Mesenchymal stem cell (in vitro differentiated cells and primary cell): ENCODE results near the gene RNF144A.
A peak's percentile ranks its signal among the peaks of the same experiment; 100 is the strongest.

Source experiments
- DNase-seq: peaks from one replicate; pipeline ENCODE4 v3.0.0-alpha.2; 2013
- H2AFZ ChIP-seq: one replicate; pipeline ENCODE4 v1.6.1; 2013; ENCODE audit warnings: low read depth, mild to moderate bottlenecking, control low read depth, inconsistent platforms, low read length, moderate library complexity
- H2AK5ac ChIP-seq: 2 replicates; pipeline ENCODE4 v1.6.1; 2013; ENCODE audit warnings: low read length, moderate library complexity, mild to moderate bottlenecking, inconsistent platforms; ENCODE audit not compliant: severe bottlenecking
- H2BK120ac ChIP-seq: one replicate; pipeline ENCODE4 v1.6.1; 2013; ENCODE audit warnings: low read depth, mild to moderate bottlenecking, inconsistent platforms, low read length, moderate library complexity
- H2BK12ac ChIP-seq, 2 experiments: one replicate each; pipeline ENCODE4 v1.6.1; 2013; ENCODE audit warnings: inconsistent platforms in 2 of 2, low read length in 2 of 2, mild to moderate bottlenecking in 2 of 2, moderate library complexity in 2 of 2, control low read depth in 1 of 2
- H2BK15ac ChIP-seq: one replicate; pipeline ENCODE4 v1.6.1; 2013; ENCODE audit warnings: mild to moderate bottlenecking, low read depth, inconsistent platforms; ENCODE audit not compliant: poor library complexity, severe bottlenecking
- H2BK5ac ChIP-seq: 2 replicates; pipeline ENCODE4 v1.6.1; 2013; ENCODE audit warnings: low read depth, mild to moderate bottlenecking, low read length, control low read depth, inconsistent platforms; ENCODE audit not compliant: poor library complexity, severe bottlenecking
- H3K14ac ChIP-seq, 2 experiments: one replicate each; pipeline ENCODE4 v1.6.1; 2013; ENCODE audit warnings: inconsistent platforms in 2 of 2, low read length in 2 of 2, control low read depth in 1 of 2, mild to moderate bottlenecking in 1 of 2, moderate library complexity in 1 of 2
- H3K18ac ChIP-seq, 2 experiments: one replicate each; pipeline ENCODE4 v1.6.1; 2013; ENCODE audit warnings: inconsistent platforms in 2 of 2, low read length in 2 of 2, control low read depth in 1 of 2, low read depth in 1 of 2, mild to moderate bottlenecking in 1 of 2
- H3K23ac ChIP-seq, 2 experiments: one replicate each; pipeline ENCODE4 v1.6.1; 2013; ENCODE audit warnings: inconsistent platforms in 2 of 2, low read length in 2 of 2, mild to moderate bottlenecking in 2 of 2, moderate library complexity in 2 of 2, control low read depth in 1 of 2
- H3K27ac ChIP-seq: 2 replicates; pipeline ENCODE4 v1.5.1; 2013; ENCODE audit warnings: mild to moderate bottlenecking, moderate library complexity, low read length, control low read depth, inconsistent platforms; ENCODE audit not compliant: poor library complexity, severe bottlenecking
- H3K27me3 ChIP-seq, 2 experiments: 2 replicates each; pipeline versions ENCODE4 v1.6.1 to v1.7.0; 2013; ENCODE audit warnings: low read length in 2 of 2, mild to moderate bottlenecking in 2 of 2, moderate library complexity in 2 of 2, control low read depth in 1 of 2, inconsistent platforms in 1 of 2; ENCODE audit not compliant: control insufficient read depth in 1 of 2, insufficient read depth in 1 of 2
- H3K36me3 ChIP-seq, 2 experiments: 2 replicates each; pipeline versions ENCODE4 v1.6.1 to v1.7.0; 2013; ENCODE audit warnings: low read length in 2 of 2, control low read depth in 1 of 2, inconsistent platforms in 1 of 2, low read depth in 1 of 2, mild to moderate bottlenecking in 1 of 2; ENCODE audit not compliant: insufficient read depth in 2 of 2, control insufficient read depth in 1 of 2
- H3K4ac ChIP-seq, 2 experiments: one replicate each; pipeline ENCODE4 v1.6.1; 2013; ENCODE audit warnings: inconsistent platforms in 2 of 2, low read length in 2 of 2, mild to moderate bottlenecking in 2 of 2, moderate library complexity in 2 of 2, control low read depth in 1 of 2, low read depth in 1 of 2
- H3K4me1 ChIP-seq: 2 replicates; pipeline ENCODE4 v1.6.1; 2013; ENCODE audit warnings: low read depth, low read length, control low read depth; ENCODE audit not compliant: control insufficient read depth, insufficient read depth
- H3K4me2 ChIP-seq: 2 replicates; pipeline ENCODE4 v1.6.1; 2013; ENCODE audit warnings: low read length, mild to moderate bottlenecking, inconsistent platforms; ENCODE audit not compliant: poor library complexity, severe bottlenecking
- H3K4me3 ChIP-seq, 2 experiments: 2 replicates each; pipeline versions ENCODE4 v1.5.1 to v1.7.0; 2013; ENCODE audit warnings: low read length in 2 of 2, mild to moderate bottlenecking in 2 of 2, control low read depth in 1 of 2, low read depth in 1 of 2; ENCODE audit not compliant: insufficient read depth in 1 of 2
- H3K79me1 ChIP-seq: replicated peaks from 2 replicates; pipeline ENCODE4 v1.6.1; 2013; ENCODE audit warnings: mild to moderate bottlenecking, control low read depth, low read length, inconsistent platforms; ENCODE audit not compliant: poor library complexity, severe bottlenecking
- H3K9ac ChIP-seq: 2 replicates; pipeline ENCODE4 v1.7.0; 2013; ENCODE audit warnings: mild to moderate bottlenecking, low read length, moderate library complexity
- H3K9me3 ChIP-seq: 2 replicates; pipeline ENCODE4 v1.7.0; 2013; ENCODE audit warnings: mild to moderate bottlenecking, low read length; ENCODE audit not compliant: control insufficient read depth
- H4K8ac ChIP-seq: one replicate; pipeline ENCODE4 v1.6.1; 2013; ENCODE audit warnings: inconsistent platforms, mild to moderate bottlenecking, low read length, moderate library complexity
- H4K91ac ChIP-seq: one replicate; pipeline ENCODE4 v1.6.1; 2013; ENCODE audit warnings: mild to moderate bottlenecking, low read length, inconsistent platforms
- WGBS: methylation state at CpG from one replicate; pipeline ENCODE4 v1.1.7; 2013; ENCODE audit warnings: mixed read lengths; 5-methylcytosine and 5-hydroxymethylcytosine counted together

RNF144A gene

DNA sequence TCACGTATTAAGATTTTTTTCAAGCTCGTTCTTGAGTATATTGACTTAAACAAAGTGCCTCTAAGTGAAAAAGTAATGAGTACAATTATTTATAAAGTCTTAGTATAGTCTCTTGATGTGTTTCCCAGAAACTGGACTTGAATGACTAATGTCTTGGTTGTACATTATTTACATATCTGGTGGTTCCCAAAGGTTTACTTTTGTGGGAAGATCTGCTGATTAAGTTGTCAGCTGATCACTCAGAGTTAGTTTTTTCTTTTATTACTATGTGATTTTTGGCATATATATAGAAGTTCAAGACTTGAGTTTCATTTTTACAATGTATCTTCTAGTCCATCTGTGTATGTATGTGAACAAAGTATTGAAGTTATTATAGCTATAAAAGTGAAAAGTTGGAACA is 29.5 kb downstream of the RNF144A start:
- no peak overlapping the region for H2AFZ ChIP-seq
- H3K4me3 ChIP-seq: no peak overlapping the region
- H4K91ac ChIP-seq: no peak overlapping the region
- no peak overlapping the region for H3K4me2 ChIP-seq
- H3K18ac ChIP-seq: no peak overlapping the region
- no CpG with 5 or more reads among the region's 2 CpGs for WGBS
- H3K9ac ChIP-seq: peak overlapping the region; percentile 31
- no peak overlapping the region for H2BK120ac ChIP-seq
- H2BK12ac ChIP-seq: no peak overlapping the region
- no peak overlapping the region for H2BK15ac ChIP-seq
- no peak overlapping the region for H2BK5ac ChIP-seq
- no peak overlapping the region for H3K27ac ChIP-seq
- no peak overlapping the region for H3K14ac ChIP-seq
- H3K4ac ChIP-seq: no peak overlapping the region
- H2AK5ac ChIP-seq: no peak overlapping the region
- no peaks in the 10 kb centered on the region for H3K79me1 ChIP-seq
- H4K8ac ChIP-seq: no peak overlapping the region
- no peaks in the 10 kb centered on the region for H3K27me3 ChIP-seq
- peaks cover 2% of the 10 kb centered on the region for H3K4me1 ChIP-seq
- no peaks in the 10 kb centered on the region for H3K9me3 ChIP-seq
- peaks cover 0 to 18% of the 10 kb centered on the region in 2 experiments for H3K36me3 ChIP-seq
- H3K23ac ChIP-seq: no peak overlapping the region
- peak; percentile 93 for DNase-seq

DNA sequence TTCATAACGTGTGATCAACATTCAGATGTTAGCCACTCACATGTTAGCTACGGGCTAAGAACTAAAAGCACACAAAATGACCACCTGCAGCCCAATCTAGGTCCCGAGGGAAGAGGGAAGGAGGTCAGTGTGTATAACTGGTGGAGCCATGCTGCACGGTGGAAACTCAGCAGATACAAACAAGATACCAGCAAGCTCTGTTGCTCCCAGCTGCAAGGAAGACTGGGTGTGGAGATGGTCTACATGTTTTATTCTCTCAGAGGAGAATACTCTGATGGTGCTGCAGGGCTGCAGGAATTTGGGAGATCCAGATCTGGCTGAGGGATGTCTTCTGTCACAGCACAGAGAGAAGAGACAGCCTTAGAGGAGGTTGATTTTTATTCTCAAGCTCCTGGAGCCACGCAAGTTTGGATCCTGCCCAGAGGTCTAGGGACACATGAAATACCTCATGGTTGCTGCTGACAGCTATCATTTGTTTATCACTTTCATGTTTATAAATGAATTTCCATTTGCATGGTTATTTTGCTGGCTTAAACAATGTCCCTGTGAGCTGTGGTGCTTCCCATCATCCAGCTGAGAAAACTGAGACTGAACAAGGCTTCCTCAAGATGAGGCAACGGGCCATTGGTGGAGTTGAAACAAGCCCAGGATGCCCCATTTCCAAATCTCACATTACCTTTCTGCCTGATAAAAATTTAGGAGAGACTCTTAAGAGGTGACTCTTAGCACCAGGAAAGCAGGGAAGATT is 30.9 kb downstream of the RNF144A start:
- peak; percentile 56 for DNase-seq
- H2BK12ac ChIP-seq: peak overlapping the region; percentile 38 to 94
- WGBS: 80% methylated on average over 4 of the region's 6 CpGs

DNA sequence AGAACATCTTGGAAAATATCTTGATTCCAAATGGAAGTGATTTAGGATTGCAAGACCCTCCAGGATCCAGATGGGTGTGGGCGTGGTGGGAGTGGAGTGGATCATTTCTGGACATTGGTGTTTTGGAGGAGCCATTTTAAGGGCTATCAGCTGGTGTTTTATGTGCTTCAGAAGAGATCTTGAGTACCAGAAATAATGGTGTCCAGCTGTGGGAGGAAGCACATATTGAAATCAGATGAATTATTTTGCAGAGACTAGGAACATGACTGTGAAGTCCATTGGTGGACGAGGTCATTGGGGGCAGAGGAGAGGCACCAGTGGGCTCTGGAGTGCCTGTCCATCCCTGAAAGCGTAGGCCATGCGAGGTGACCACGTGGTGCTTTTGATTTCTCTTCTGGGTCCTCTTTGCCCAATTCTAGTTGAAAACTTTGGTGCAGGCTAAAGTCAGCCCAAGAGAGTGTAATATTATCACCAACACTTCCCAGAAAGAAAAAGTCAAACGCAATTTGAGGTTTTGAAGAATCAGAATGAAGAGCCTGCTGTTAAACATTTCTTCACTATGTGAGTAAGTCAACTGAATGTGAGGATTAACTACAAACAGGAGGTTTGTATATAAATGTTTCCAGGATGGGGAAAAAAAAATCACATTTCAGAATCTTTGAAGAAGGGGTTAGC is 31.6 kb downstream of the RNF144A start:
- Histone ChIP-seq H3K27me3 (no peaks in the 10 kb centered on the region), H3K9me3 (no peaks in the 10 kb centered on the region), H3K18ac (peak overlapping the region; percentile 62 to 95), H2BK12ac (peak overlapping the region; percentile 38 to 94), H2AK5ac (no peak overlapping the region), H3K9ac (no peak overlapping the region), H3K4me3 (no peak overlapping the region), H3K23ac (no peak overlapping the region), H4K91ac (peak overlapping the region; percentile 50), H3K27ac (no peak overlapping the region), H3K14ac (no peak overlapping the region), H3K79me1 (no peaks in the 10 kb centered on the region), H2BK5ac (no peak overlapping the region), H2AFZ (no peak overlapping the region), H2BK15ac (no peak overlapping the region), H2BK120ac (peak overlapping the region; percentile 73), H3K4ac (peak overlapping the region in 1 of 2 experiments; percentile 2), H3K4me1 (peaks cover 2% of the 10 kb centered on the region), H3K4me2 (no peak overlapping the region), H4K8ac (peak overlapping the region; percentile 72), H3K36me3 (peaks cover 0 to 1% of the 10 kb centered on the region in 2 experiments)
- DNase-seq: peak; percentile 60
- WGBS: 87% methylated on average over 6 of the region's 6 CpGs

More for the DNA sequence above, 30.9 kb downstream of the RNF144A start:
- no peak overlapping the region for H4K91ac ChIP-seq
- no peak overlapping the region for H2AFZ ChIP-seq
- no peaks in the 10 kb centered on the region for H3K9me3 ChIP-seq
- H3K23ac ChIP-seq: peak overlapping the region in 1 of 2 experiments; percentile 90
- H3K4me3 ChIP-seq: no peak overlapping the region
- H3K4ac ChIP-seq: peak overlapping the region in 1 of 2 experiments; percentile 93
- peaks cover 2% of the 10 kb centered on the region for H3K4me1 ChIP-seq
- no peak overlapping the region for H2BK15ac ChIP-seq
- peak overlapping the region; percentile 34 to 90 for H3K18ac ChIP-seq
- H3K27ac ChIP-seq: no peak overlapping the region
- H3K79me1 ChIP-seq: no peaks in the 10 kb centered on the region
- H3K27me3 ChIP-seq: no peaks in the 10 kb centered on the region
- no peak overlapping the region for H2BK5ac ChIP-seq
- peak overlapping the region; percentile 73 for H2BK120ac ChIP-seq
- no peak overlapping the region for H3K4me2 ChIP-seq
- peak overlapping the region in 1 of 2 experiments; percentile 44 for H3K14ac ChIP-seq
- peaks cover 0 to 8% of the 10 kb centered on the region in 2 experiments for H3K36me3 ChIP-seq
- H4K8ac ChIP-seq: peak overlapping the region; percentile 66
- no peak overlapping the region for H3K9ac ChIP-seq
- H2AK5ac ChIP-seq: no peak overlapping the region

DNA sequence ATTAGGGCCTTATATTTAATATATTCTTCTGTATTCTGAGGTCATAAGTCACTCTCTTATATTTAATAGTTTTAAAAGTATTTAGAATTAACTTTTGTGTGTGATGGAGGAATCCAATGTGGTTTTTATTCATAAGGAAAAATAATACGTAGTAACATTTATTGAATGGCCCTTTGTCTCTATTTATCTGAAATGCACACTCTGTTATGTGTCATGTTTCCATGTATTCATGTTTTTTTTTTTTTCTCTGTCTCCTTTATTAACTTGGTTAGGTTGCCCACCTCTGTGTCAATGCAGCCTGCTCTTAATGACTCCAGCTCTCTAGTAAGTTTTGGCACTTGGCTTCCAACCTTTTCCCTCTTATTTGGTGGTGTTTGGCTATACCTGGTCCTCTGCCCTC is 33.8 kb downstream of the RNF144A start:
- Histone ChIP-seq H3K27me3 (no peaks in the 10 kb centered on the region), H3K9me3 (no peaks in the 10 kb centered on the region), H2BK120ac (no peak overlapping the region), H3K4me1 (peaks cover 2% of the 10 kb centered on the region), H4K91ac (no peak overlapping the region), H2BK12ac (no peak overlapping the region), H2BK5ac (no peak overlapping the region), H3K23ac (no peak overlapping the region), H2AFZ (no peak overlapping the region), H3K27ac (no peak overlapping the region), H3K4me2 (no peak overlapping the region), H3K4ac (no peak overlapping the region), H3K36me3 (no peaks in the 10 kb centered on the region), H3K14ac (no peak overlapping the region), H3K79me1 (no peaks in the 10 kb centered on the region), H2BK15ac (no peak overlapping the region), H3K9ac (no peak overlapping the region), H3K18ac (no peak overlapping the region), H4K8ac (no peak overlapping the region), H3K4me3 (no peak overlapping the region), H2AK5ac (no peak overlapping the region)
- DNase-seq: no peak
- WGBS: 100% methylated on average over 1 of the region's 1 CpG
